ENCODE data around the gene HOXD13. TPM values are rescaled to one million over a fixed set of nuclear protein-coding genes. Genes with fewer than 3 reads are reported as not detected.

Gene HOXD13
- total RNA-seq, 1 donor, result not detected

Other genes starting within 250 kb of the HOXD13 start
- gene LNPK, start 90.5 kb upstream of the HOXD13 start, total RNA-seq, result 7.3 TPM
- gene EVX2, start 8.8 kb upstream of the HOXD13 start, total RNA-seq, result not detected
- gene HOXD12, start 7.1 kb downstream of the HOXD13 start, total RNA-seq, result not detected
- not detected for gene HOXD11, start 14.6 kb downstream of the HOXD13 start, total RNA-seq
- gene HOXD10, start 24.1 kb downstream of the HOXD13 start, total RNA-seq, result not detected
- not detected for gene HOXD9, start 30.0 kb downstream of the HOXD13 start, total RNA-seq
- not detected for gene HOXD8, start 37.0 kb downstream of the HOXD13 start, total RNA-seq
- gene HOXD4, start 58.8 kb downstream of the HOXD13 start, total RNA-seq, result not detected
- not detected for gene HOXD3, start 64.6 kb downstream of the HOXD13 start, total RNA-seq
- gene HOXD1, start 95.9 kb downstream of the HOXD13 start, total RNA-seq, result not detected
- 8.6 TPM for gene MTX2, start 176.7 kb downstream of the HOXD13 start, total RNA-seq